GM21360 (cell line): Measurements from ENCODE around the gene SVOPL.
"Not testable (repeated sequence)": the region's sequence is repeated elsewhere in the genome, so short reads cannot be mapped to it uniquely, and the experiment has no call there.

Experiments used
- ATAC-seq: cut with Tn5 transposase; IDR thresholded peaks from one replicate; pipeline ENCODE4 v1.9.1; 2021; ENCODE audit warnings: mild to moderate bottlenecking, moderate library complexity; ENCODE audit not compliant: unreplicated experiment

SVOPL gene

GRCh38 chr7:138705167-138705566 is 4.0 kb upstream of the SVOPL start:
- no peak for ATAC-seq

GRCh38 chr7:138701537-138701923 is 368 bp upstream of the SVOPL start:
- no peak for ATAC-seq

- ATAC-seq, result no peak
Observed at GRCh38 chr7:138699661-138700060, 1.5 kb downstream of the SVOPL start.

GRCh38 chr7:138698281-138698680 is 2.9 kb downstream of the SVOPL start:
- ATAC-seq, result no peak

- ATAC-seq, result no peak
Observed at GRCh38 chr7:138697535-138698182, 3.5 kb downstream of the SVOPL start.

GRCh38 chr7:138695776-138696175 is 5.4 kb downstream of the SVOPL start:
- ATAC-seq, result not testable (repeated sequence)

GRCh38 chr7:138695106-138695505 is 6.1 kb downstream of the SVOPL start:
- no peak for ATAC-seq

GRCh38 chr7:138691178-138691577 is 10.0 kb downstream of the SVOPL start:
- no peak for ATAC-seq

GRCh38 chr7:138690495-138690894 is 10.7 kb downstream of the SVOPL start:
- ATAC-seq, result no peak

GRCh38 chr7:138688037-138688436 is 13.1 kb downstream of the SVOPL start:
- not testable (repeated sequence) for ATAC-seq

- no peak for ATAC-seq
Observed at GRCh38 chr7:138684340-138684739, 16.8 kb downstream of the SVOPL start.

GRCh38 chr7:138679793-138680192 is 21.4 kb downstream of the SVOPL start:
- no peak for ATAC-seq

- no peak for ATAC-seq
Observed at GRCh38 chr7:138670594-138670993, 30.6 kb downstream of the SVOPL start.

GRCh38 chr7:138669364-138669763 is 31.8 kb downstream of the SVOPL start:
- ATAC-seq, result no peak

GRCh38 chr7:138668946-138669345 is 32.2 kb downstream of the SVOPL start:
- ATAC-seq, result no peak

GRCh38 chr7:138668229-138668596 is 32.9 kb downstream of the SVOPL start:
- ATAC-seq, result no peak

GRCh38 chr7:138667535-138668228 is 33.5 kb downstream of the SVOPL start:
- ATAC-seq, result no peak

- no peak for ATAC-seq
Observed at GRCh38 chr7:138666385-138666784, 34.8 kb downstream of the SVOPL start.

GRCh38 chr7:138665669-138666140 is 35.5 kb downstream of the SVOPL start:
- no peak for ATAC-seq

- ATAC-seq, result no peak
Observed at GRCh38 chr7:138665249-138665648, 35.9 kb downstream of the SVOPL start.

GRCh38 chr7:138663725-138664710 is 37.1 kb downstream of the SVOPL start:
- no peak for ATAC-seq

- no peak for ATAC-seq
Observed at GRCh38 chr7:138662991-138663320, 38.2 kb downstream of the SVOPL start.
